GM21576 (cell line): Measurements from ENCODE around the gene OR2A1.
A peak's percentile ranks its signal among the peaks of the same experiment; 100 is the strongest.
"Not testable (repeated sequence)": the region's sequence is repeated elsewhere in the genome, so short reads cannot be mapped to it uniquely, and the experiment has no call there.

ENCODE experiments used
- ATAC-seq: cut with Tn5 transposase; IDR thresholded peaks from one replicate; pipeline ENCODE4 v1.9.1; 2021; ENCODE audit warnings: mild to moderate bottlenecking, moderate library complexity; ENCODE audit not compliant: unreplicated experiment

OR2A1 gene

GRCh38 chr7:144323359-144323758, 11.1 kb downstream of the OR2A1 start:
- ATAC-seq, result not testable (repeated sequence)

DNA sequence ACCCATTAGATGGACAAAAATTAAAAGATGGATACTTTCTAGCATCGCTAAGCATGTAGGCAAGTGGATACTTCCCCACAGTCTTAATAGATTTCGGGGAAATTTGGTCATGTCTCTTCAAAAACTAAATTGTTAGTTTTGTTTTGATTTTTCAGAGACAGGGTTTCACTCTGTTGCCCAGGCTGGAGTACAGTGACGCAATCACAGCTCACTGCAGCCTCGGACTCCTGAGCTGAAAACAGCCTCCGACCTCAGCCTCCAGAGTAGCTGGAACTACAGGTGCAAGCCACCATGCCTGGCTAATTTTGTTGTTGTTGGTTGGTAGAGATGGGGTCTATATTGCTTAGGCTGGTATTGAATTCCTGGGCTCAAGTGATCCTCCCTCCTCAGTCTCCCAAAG, 13.6 kb downstream of the OR2A1 start:
- ATAC-seq, result not testable (repeated sequence)

DNA sequence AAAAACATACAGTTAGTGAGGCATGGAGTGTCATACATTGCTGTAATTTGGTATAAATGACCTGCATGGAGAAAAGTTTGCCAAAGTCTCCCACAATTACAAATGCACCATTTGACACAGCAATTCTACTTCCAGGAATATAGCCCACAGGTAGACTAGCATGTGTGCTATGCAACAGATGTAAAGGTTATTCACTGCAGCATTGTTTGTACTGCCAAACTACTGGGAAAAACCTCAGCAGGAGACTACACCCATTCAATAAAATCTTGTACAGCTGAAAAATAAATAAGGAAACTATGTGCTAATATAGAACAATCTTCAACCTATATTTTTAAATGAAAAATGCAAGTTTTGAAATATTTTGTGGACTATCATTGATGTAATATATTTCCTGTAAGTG, 17.8 kb downstream of the OR2A1 start:
- ATAC-seq, result not testable (repeated sequence)

DNA sequence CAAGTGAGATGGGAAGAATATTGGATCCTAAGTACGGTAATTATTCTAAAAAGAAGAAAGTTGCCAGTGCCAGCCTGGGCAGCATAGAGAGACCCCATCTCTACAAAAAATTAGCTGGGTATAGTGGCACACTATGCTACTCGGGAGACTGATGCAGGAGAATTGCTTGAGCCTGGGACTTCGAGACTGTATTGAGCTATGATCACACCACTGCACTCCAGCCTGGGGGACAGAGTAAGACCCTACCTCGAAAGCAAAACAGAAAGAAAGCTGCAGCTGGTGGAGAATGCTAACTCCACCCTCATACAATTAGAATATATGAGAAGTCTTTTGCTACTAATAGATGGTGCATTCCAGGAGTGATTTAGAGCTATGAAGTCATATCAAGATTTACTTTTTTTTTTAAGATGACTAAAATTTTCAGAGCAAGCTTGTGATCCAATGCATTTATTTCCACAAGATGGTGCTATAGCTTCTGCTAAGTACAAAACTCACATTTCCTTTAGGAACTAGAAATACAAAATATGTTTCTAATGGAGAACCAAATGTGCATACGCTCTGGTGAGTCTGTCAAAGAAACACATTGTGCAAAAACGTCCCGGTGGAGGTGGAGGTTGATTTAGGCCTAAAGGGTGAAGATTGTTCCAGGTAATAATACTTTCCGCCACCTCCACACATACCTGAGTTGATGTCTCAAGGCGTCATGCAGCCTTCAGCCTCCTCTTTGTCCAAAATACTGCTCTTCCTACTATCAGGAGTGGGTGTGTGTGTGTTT, 19.2 kb downstream of the OR2A1 start:
- not testable (repeated sequence) for ATAC-seq

- not testable (repeated sequence) for ATAC-seq
Observed at GRCh38 chr7:144331996-144332288, 19.7 kb downstream of the OR2A1 start.

DNA sequence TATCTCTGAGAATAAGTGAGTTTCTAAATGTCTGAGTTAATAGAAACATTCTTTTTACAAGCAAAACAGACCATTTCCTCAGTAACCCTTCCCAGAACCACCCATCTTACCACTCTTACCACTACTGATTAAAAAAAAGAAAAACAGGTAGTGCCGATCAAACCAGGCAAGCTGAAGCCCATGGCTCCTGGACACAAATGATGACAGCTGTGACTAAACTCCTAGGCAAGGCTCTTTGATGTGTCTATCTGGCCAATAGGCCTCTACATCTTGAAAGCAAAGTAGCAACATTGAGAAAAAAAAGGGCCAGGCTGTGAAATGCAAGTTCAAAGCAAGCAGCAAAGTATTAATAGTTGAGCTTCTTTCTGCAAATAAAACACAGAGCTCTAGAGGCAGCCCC, 36.4 kb downstream of the OR2A1 start:
- ATAC-seq, result peak; percentile 38

GRCh38 chr7:144351667-144352066, 39.4 kb downstream of the OR2A1 start:
- ATAC-seq, result not testable (repeated sequence)

- ATAC-seq, result peak; percentile 71
Observed at GRCh38 chr7:144355176-144355822, 43.1 kb downstream of the OR2A1 start, which contains the start of gene ARHGEF5. Gene ARHGEF5, plus strand, starts transcription at chr7:144355402. Its CDS starts 7,268 bp downstream, at chr7:144362670.

DNA sequence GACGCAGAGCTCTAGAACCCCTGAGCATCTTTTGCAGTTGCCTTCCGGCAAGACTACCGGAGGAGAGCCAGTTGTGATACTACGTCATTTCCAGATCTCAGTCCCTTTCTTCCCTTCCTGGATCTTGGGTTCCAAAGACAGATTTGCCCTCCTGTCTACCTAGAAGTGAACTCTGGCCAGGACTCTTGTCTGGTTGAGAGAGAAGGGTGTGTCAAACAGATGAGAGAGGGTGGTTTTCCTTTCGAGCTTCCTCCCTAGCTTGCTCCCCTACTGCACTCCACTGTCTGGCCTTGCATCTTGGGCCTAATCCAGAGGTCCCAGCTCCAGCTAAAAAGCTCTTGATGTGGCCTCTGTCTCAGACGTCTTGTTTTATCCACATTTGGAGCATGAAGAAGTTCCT, 44.0 kb downstream of the OR2A1 start:
- not testable (repeated sequence) for ATAC-seq

DNA sequence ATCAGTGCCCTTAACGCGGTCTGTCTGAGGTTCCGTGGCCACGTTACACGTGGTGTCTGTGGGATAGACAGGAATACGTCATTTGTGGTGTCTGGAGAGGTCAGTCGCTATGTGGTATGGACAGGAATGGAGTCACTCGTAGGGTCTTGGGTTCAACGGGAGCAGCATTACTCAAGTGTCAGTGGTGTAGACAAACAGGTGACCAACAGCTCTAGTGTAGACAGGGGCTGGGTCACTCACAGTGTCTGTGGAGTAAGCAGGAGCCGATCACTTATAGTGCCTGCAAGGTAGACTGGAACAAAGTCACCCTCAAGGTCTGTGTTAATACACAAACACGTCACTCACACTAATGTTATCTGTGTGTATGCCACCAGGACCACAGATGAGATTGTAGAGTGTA, 44.6 kb downstream of the OR2A1 start:
- not testable (repeated sequence) for ATAC-seq

DNA sequence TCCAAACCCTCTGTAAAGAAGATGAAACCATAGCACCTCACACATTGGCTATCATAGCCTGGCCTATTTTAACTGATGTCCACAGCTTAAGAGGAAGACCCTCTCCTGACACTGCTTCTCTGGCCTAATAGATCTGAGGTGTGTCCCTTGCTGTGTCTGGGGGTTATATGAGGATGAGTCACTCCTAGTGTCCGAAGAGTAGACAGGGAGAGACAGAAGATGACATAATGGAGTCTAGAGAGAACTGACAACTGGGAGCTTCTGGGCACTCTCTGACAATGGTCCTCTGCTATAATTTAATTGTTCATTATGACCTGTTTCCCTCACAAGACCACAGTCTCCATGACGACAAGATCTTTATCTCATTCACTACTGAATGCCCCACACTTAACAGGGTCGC, 49.8 kb downstream of the OR2A1 start:
- ATAC-seq, result not testable (repeated sequence)

GRCh38 chr7:144365523-144365922, 53.3 kb downstream of the OR2A1 start:
- ATAC-seq, result not testable (repeated sequence)

- ATAC-seq, result not testable (repeated sequence)
Observed at GRCh38 chr7:144367250-144367649, 55.0 kb downstream of the OR2A1 start.

DNA sequence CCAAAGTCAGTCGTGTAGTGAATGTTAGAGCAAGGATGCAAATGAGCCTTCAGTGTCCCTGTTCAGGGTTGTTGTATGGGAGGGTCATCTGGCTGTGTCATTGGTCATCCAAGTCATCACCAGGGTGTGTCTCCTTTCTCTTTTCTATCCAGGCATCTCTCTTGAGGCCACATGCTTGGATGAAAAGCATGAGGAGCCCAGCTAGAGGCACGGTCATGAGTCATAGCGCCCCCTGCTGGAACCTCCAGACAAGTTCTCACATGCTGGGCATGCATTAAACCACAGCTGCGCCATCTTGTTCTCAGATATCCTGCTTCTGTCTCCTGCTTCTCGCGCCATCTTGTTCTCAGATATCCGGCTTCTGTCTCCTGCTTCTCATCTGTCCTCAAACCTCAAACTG, 57.0 kb downstream of the OR2A1 start:
- ATAC-seq, result not testable (repeated sequence)
